NB4 (cell line): ENCODE data around the gene LOXL3.

Experiments
- DNase-seq: peaks from one replicate; pipeline ENCODE4 v3.0.0; 2010; ENCODE audit warnings: low read depth
- H3K4me3 ChIP-seq: one replicate; pipeline ENCODE4 v1.5.1; 2011; ENCODE audit warnings: mild to moderate bottlenecking, low read depth, low read length, moderate library complexity
- CTCF ChIP-seq: IDR thresholded peaks from one replicate; pipeline ENCODE4 v1.5.1; 2012; ENCODE audit warnings: low read depth, low read length
- MAX ChIP-seq: IDR thresholded peaks from 2 replicates; pipeline ENCODE4 v1.6.1; 2011; ENCODE audit warnings: low read depth, low read length
- MYC ChIP-seq: IDR thresholded peaks from 2 replicates; pipeline ENCODE4 v1.6.1; 2011; ENCODE audit warnings: low read depth, low read length
- POLR2A ChIP-seq: IDR thresholded peaks from 2 replicates; pipeline ENCODE4 v1.6.1; 2011; ENCODE audit warnings: mild to moderate bottlenecking; ENCODE audit not compliant: insufficient read length; ENCODE audit errors: extremely low read depth

Gene LOXL3

GRCh38 chr2:74503506-74504475, 50.0 kb downstream of the LOXL3 start:
- no peak for DNase-seq
- no peak overlapping the region for H3K4me3 ChIP-seq
- no peak for TF ChIP-seq MAX
- no peak for TF ChIP-seq POLR2A
- no peak for TF ChIP-seq CTCF
- no peak for TF ChIP-seq MYC

GRCh38 chr2:74502720-74503505, 50.8 kb downstream of the LOXL3 start:
- H3K4me3 ChIP-seq: peak overlapping the region; percentile 43
- peak; percentile 85 for DNase-seq
- TF ChIP-seq MYC: no peak
- peak; percentile 14 for TF ChIP-seq CTCF
- 0 out of 2 replicates have a peak, but pooled peaks have one; percentile 13 for TF ChIP-seq MAX

- TF ChIP-seq POLR2A (no peak), MYC (no peak), CTCF (no peak), MAX (no peak)
- DNase-seq: no peak
- no peak overlapping the region for H3K4me3 ChIP-seq
These were observed 51.5 kb downstream of the LOXL3 start for GRCh38 chr2:74502147-74502719.

- no peak overlapping the region for H3K4me3 ChIP-seq
- TF ChIP-seq CTCF (no peak), MYC (no peak), MAX (no peak), POLR2A (no peak)
- DNase-seq: no peak
These were observed 52.2 kb downstream of the LOXL3 start for GRCh38 chr2:74501335-74502071.

GRCh38 chr2:74500578-74500946, 53.2 kb downstream of the LOXL3 start:
- TF ChIP-seq POLR2A (no peak), CTCF (no peak), MYC (no peak), MAX (no peak)
- no peak for DNase-seq
- no peak overlapping the region for H3K4me3 ChIP-seq
